Parathyroid adenoma (tissue), 2 donors: ENCODE measurements around the gene PARP2.
"Not testable (repeated sequence)": the region's sequence is repeated elsewhere in the genome, so short reads cannot be mapped to it uniquely, and the experiment has no call there.

Experiments used
- H2AFZ ChIP-seq: fragments of 300-600 bp; sonication (generic); one replicate; pipeline ENCODE4 v1.7.0; 2017; ENCODE audit warnings: antibody characterized with exemption, mild to moderate bottlenecking
- H3K27ac ChIP-seq: fragments of 300-600 bp; sonication (generic); one replicate; pipeline ENCODE4 v1.7.0; 2017
- H3K27me3 ChIP-seq: fragments of 300-600 bp; sonication (generic); one replicate; pipeline ENCODE4 v1.7.0; 2017; ENCODE audit warnings: low read length; ENCODE audit not compliant: control insufficient read depth, insufficient read depth
- H3K36me3 ChIP-seq: fragments of 300-600 bp; sonication (generic); one replicate; pipeline ENCODE4 v1.7.0; 2017; ENCODE audit warnings: low read length; ENCODE audit not compliant: control insufficient read depth, insufficient read depth
- H3K4me1 ChIP-seq: fragments of 300-600 bp; sonication (generic); one replicate; pipeline ENCODE4 v1.7.0; 2017; ENCODE audit warnings: control low read depth
- H3K4me2 ChIP-seq: fragments of 300-600 bp; sonication (generic); one replicate; pipeline ENCODE4 v1.7.0; 2017; ENCODE audit warnings: low read length
- H3K4me3 ChIP-seq: fragments of 300-600 bp; sonication (generic); one replicate; pipeline ENCODE4 v1.7.0; 2017; ENCODE audit warnings: low read depth, low read length
- H3K79me2 ChIP-seq: fragments of 300-600 bp; sonication (generic); one replicate; pipeline ENCODE4 v1.7.0; 2017; ENCODE audit warnings: control low read depth
- H3K9ac ChIP-seq: fragments of 300-600 bp; sonication (generic); one replicate; pipeline ENCODE4 v1.7.0; 2017; ENCODE audit warnings: mild to moderate bottlenecking
- H3K9me3 ChIP-seq: fragments of 300-600 bp; sonication (generic); one replicate; pipeline ENCODE4 v1.7.0; 2017; ENCODE audit warnings: low read length; ENCODE audit not compliant: control insufficient read depth
- TF ChIP-seq, protein P1 (sequence below): fragments of 300-600 bp; sonication (generic); IDR thresholded peaks from one replicate; pipeline ENCODE4 v1.7.0; 2017; ENCODE audit warnings: antibody characterized with exemption, mild to moderate bottlenecking
- donor health status: primary hyperparathyroidism.

Gene PARP2

DNA sequence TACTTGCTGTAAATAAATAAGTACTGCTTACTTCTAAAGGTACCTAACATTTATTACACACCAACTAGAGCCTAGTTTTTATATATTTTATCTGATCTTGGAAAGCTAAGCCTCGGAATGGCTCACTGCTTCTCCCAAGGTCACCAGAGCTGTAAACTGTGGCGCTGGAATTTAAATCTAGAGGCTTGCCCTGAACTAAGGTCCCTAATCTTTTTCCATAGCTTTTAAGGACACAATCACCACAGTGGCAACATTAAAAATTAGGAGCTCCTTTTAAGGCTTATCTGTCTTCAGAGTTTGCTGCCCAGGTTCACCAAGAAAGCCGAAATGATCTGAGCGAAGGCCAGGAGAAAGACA lies 11.0 kb upstream of the PARP2 start:
- H2AFZ ChIP-seq: peak overlapping the region; percentile 62
- no peak overlapping the region for H3K9ac ChIP-seq
- H3K9me3 ChIP-seq: no peaks in the 10 kb centered on the region
- no peaks in the 10 kb centered on the region for H3K27me3 ChIP-seq
- no peaks in the 10 kb centered on the region for H3K36me3 ChIP-seq
- H3K4me1 ChIP-seq: peaks cover 3% of the 10 kb centered on the region
- peak overlapping the region; percentile 87 for H3K27ac ChIP-seq
- H3K4me3 ChIP-seq: peak overlapping the region; percentile 85
- no peaks in the 10 kb centered on the region for H3K79me2 ChIP-seq
- TF ChIP-seq, protein P1, sequence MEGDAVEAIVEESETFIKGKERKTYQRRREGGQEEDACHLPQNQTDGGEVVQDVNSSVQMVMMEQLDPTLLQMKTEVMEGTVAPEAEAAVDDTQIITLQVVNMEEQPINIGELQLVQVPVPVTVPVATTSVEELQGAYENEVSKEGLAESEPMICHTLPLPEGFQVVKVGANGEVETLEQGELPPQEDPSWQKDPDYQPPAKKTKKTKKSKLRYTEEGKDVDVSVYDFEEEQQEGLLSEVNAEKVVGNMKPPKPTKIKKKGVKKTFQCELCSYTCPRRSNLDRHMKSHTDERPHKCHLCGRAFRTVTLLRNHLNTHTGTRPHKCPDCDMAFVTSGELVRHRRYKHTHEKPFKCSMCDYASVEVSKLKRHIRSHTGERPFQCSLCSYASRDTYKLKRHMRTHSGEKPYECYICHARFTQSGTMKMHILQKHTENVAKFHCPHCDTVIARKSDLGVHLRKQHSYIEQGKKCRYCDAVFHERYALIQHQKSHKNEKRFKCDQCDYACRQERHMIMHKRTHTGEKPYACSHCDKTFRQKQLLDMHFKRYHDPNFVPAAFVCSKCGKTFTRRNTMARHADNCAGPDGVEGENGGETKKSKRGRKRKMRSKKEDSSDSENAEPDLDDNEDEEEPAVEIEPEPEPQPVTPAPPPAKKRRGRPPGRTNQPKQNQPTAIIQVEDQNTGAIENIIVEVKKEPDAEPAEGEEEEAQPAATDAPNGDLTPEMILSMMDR: no peak
- H3K4me2 ChIP-seq: peak overlapping the region; percentile 97

DNA sequence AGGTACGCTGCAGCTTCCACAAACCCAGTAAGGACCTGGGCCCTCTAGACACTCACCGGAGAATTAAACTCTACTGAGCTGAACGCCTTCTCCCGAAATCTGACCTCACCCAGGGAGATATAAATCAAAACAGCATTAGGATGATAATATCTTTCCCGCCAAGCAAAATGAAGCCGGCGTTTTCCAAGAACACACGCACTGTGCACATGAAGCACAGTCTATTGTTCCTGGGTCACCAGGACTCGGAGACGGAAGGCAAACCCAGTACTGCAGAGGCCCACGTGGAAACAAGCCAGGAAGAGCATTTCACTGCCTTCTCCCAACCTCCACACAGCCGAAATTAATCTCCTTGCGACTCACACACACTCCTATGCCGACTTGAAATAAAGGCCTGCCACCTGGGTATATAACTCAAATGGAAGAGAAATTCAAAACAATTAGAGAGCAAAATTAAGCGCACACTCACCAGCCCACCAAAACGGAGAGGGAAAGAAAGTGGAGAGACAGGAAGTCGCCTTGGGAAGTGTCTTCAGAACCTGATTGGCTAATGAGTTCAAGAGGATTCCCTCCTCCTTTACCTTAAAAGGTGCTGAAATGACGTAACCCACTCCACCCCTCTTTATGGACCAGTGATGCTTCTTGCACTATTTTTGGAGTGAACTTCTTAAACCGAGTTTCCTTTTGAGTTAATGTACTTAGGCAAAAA lies 10.5 kb upstream of the PARP2 start, which contains the start of gene CCNB1IP1:
Gene CCNB1IP1 (minus strand): TSS at position 492 of the 706 bp plus-strand sequence. CDS start 16,756 bp downstream, outside the sequence.
- no peaks in the 10 kb centered on the region for H3K4me1 ChIP-seq
- peak within 1 kb of the TSS; percentile 85 for H3K4me3 ChIP-seq
- TF ChIP-seq, protein P1: no peak
- no peaks in the 10 kb centered on the region for H3K36me3 ChIP-seq
- H3K79me2 ChIP-seq: no peaks in the 10 kb centered on the region
- H3K9ac ChIP-seq: peak within 1 kb of the TSS; percentile 15
- peak within 1 kb of the TSS; percentile 87 for H3K27ac ChIP-seq
- no peaks in the 10 kb centered on the region for H3K9me3 ChIP-seq
- peak within 1 kb of the TSS; percentile 97 for H3K4me2 ChIP-seq
- no peaks in the 10 kb centered on the region for H3K27me3 ChIP-seq
- H2AFZ ChIP-seq: peak within 1 kb of the TSS; percentile 62

DNA sequence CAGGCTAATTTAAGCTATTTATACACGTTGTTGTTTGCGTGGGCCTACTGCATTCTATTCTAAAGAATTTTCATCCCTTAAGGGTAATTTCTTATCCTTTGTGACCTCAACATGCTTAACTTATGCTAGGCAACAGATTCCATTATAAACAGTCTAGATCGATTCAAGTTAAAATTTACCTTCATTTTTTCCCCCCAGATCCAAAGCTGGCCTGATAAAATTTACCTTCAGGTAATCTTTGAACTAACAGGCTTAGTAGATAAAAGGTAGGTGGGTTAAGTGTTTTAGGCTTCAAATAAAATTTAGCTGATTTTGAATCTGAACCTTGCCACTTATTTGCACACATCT lies 10.0 kb upstream of the PARP2 start:
- Histone ChIP-seq H3K4me1 (no peaks in the 10 kb centered on the region), H3K4me3 (peak overlapping the region; percentile 85), H3K27ac (peak overlapping the region; percentile 87), H3K36me3 (no peaks in the 10 kb centered on the region), H3K9me3 (no peaks in the 10 kb centered on the region), H3K27me3 (no peaks in the 10 kb centered on the region), H2AFZ (peak overlapping the region; percentile 62), H3K79me2 (no peaks in the 10 kb centered on the region), H3K4me2 (peak overlapping the region; percentile 97), H3K9ac (no peak overlapping the region)
- TF ChIP-seq, protein P1: no peak

DNA sequence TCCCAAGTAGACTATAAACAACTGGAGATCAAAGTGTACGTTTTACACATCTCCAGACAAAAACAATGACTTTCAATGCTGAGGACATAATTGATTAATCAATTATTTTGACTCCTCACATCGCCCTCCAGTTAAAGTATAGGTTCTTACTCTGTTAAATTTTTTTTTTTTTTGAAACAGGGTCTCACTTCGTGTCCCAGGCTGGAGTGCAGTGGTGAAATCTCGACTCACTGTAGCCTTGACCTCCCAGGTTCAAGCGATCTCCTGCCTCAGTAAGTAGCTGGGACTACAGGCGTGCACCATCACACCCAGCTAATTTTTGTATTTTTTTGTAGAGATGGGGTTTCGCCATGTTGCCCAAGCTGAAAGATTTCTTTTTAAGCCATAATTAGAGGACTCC lies 9.4 kb upstream of the PARP2 start:
- no peaks in the 10 kb centered on the region for H3K79me2 ChIP-seq
- no peak overlapping the region for H3K4me3 ChIP-seq
- no peaks in the 10 kb centered on the region for H3K27me3 ChIP-seq
- no peaks in the 10 kb centered on the region for H3K36me3 ChIP-seq
- H3K27ac ChIP-seq: peak overlapping the region; percentile 87
- TF ChIP-seq, protein P1: no peak
- no peak overlapping the region for H3K4me2 ChIP-seq
- H3K9me3 ChIP-seq: no peaks in the 10 kb centered on the region
- H3K9ac ChIP-seq: no peak overlapping the region
- no peaks in the 10 kb centered on the region for H3K4me1 ChIP-seq
- H2AFZ ChIP-seq: no peak overlapping the region

DNA sequence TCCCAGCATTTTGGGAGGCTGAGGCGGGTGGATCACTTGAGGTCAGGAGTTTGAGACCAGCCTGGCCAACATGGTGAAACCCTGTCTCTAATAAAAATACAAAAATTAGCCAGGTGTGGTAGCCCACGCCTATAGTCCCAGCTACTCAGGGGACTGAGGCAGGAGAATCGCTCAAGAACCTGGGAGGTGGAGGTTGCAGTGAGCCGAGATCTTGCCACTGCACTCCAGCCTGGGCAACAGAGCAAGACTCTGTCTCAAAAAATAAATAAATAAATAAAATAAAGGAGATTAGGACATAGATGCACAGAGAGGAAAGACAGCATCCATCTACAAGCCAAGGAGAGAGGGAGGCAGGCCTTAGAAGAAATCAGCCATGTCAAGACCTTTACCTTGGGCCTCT lies 2.4 kb upstream of the PARP2 start:
- not testable (repeated sequence) for H3K9ac ChIP-seq, H3K36me3 ChIP-seq, H3K79me2 ChIP-seq, H3K27ac ChIP-seq, H3K27me3 ChIP-seq, H2AFZ ChIP-seq, H3K4me3 ChIP-seq, H3K9me3 ChIP-seq, H3K4me2 ChIP-seq, H3K4me1 ChIP-seq
